ENCODE measurements around the gene HOXB3.

The HOXB3 gene

GRCh38 chr17:48595278-48595999, 5.4 kb upstream of the HOXB3 start:
- H3K4me3 ChIP-seq (ENCODE audit: low read depth, low read length) = no peak overlapping the region
- DNase-seq (ENCODE audit: low read depth) = no peak
- TF ChIP-seq CTCF (conservative IDR thresholded peaks at IDR 0.05; ENCODE audit: low read depth, low read length) = no peak

GRCh38 chr17:48594538-48595277, 4.7 kb upstream of the HOXB3 start:
- TF ChIP-seq CTCF (conservative IDR thresholded peaks at IDR 0.05; ENCODE audit: low read depth, low read length) = no peak
- DNase-seq (ENCODE audit: low read depth) = no peak
- no peak overlapping the region for H3K4me3 ChIP-seq (ENCODE audit: low read depth, low read length)

- TF ChIP-seq CTCF (conservative IDR thresholded peaks at IDR 0.05; ENCODE audit: low read depth, low read length) = peak; percentile 68
- no peak overlapping the region for H3K4me3 ChIP-seq (ENCODE audit: low read depth, low read length)
Measured at GRCh38 chr17:48593840-48594537, 3.9 kb upstream of the HOXB3 start.

GRCh38 chr17:48593126-48593829, 3.2 kb upstream of the HOXB3 start, which contains the start of gene HOXB5:
Gene HOXB5, minus strand, starts transcription at chr17:48593779. Its CDS starts 97 bp downstream, at chr17:48593682.
- no peak within 1 kb of the TSS for H3K4me3 ChIP-seq (ENCODE audit: low read depth, low read length)
- no peak for DNase-seq (ENCODE audit: low read depth)

More at GRCh38 chr17:48593840-48594537, 3.9 kb upstream of the HOXB3 start:
- DNase-seq (ENCODE audit: low read depth) = peak; percentile 54

GRCh38 chr17:48592577-48592976, 2.5 kb upstream of the HOXB3 start:
- no peak for TF ChIP-seq CTCF (conservative IDR thresholded peaks at IDR 0.05; ENCODE audit: low read depth, low read length)
- no peak for DNase-seq (ENCODE audit: low read depth)
- no peak overlapping the region for H3K4me3 ChIP-seq (ENCODE audit: low read depth, low read length)

More at GRCh38 chr17:48593126-48593829, 3.2 kb upstream of the HOXB3 start, which contains the start of gene HOXB5:
- no peak for TF ChIP-seq CTCF (conservative IDR thresholded peaks at IDR 0.05; ENCODE audit: low read depth, low read length)

- no peak for TF ChIP-seq CTCF (conservative IDR thresholded peaks at IDR 0.05; ENCODE audit: low read depth, low read length)
- DNase-seq (ENCODE audit: low read depth) = no peak
- no peak overlapping the region for H3K4me3 ChIP-seq (ENCODE audit: low read depth, low read length)
Measured at GRCh38 chr17:48592057-48592514, 2.0 kb upstream of the HOXB3 start.
